Endothelial cell of umbilical vein (primary cell): Measurements from ENCODE around the gene COL20A1. TPM values are rescaled to one million over a fixed set of nuclear protein-coding genes. Genes with fewer than 3 reads are reported as not detected.

Experiments used
- BruUV-seq: library from RNA; stranded (reverse); fragments of 400-500 nt; replicated peaks from 2 replicates; lab custom pipeline; 2021; lab: Mats Ljungman, UMichigan
- CTCF ChIA-PET: fragments of 300-600, 350-600 bp; sonication (Branson Sonifier 250); formaldehyde crosslinking; loops from one replicate; lab custom pipeline; 2021; ENCODE audit warnings: antibody characterized with exemption, inconsistent platforms; lab: Charles Lee
- POLR2A ChIA-PET: fragments of 300-600, 350-600 bp; sonication (Branson Sonifier 250); formaldehyde crosslinking; loops from one replicate; lab custom pipeline; 2021; ENCODE audit warnings: antibody characterized with exemption, inconsistent platforms; lab: Charles Lee
- DNase-seq: peaks from one replicate; pipeline ENCODE4 v3.0.0-alpha.2; 2011; ENCODE audit warnings: low read depth, low spot score
- FAIRE-seq: peaks from 2 replicates; lab custom pipeline; 2011; peaks lifted over from hg19 to GRCh38; lab: Jason Lieb, UNC
- H2AFZ ChIP-seq: 2 replicates; pipeline ENCODE4 v1.6.0; 2012; ENCODE audit warnings: low read depth, low read length, control low read depth, inconsistent platforms
- H3K27ac ChIP-seq: 2 replicates; pipeline ENCODE4 v1.5.1; 2011; ENCODE audit warnings: low read depth, mild to moderate bottlenecking, control low read depth, low read length, moderate library complexity; ENCODE audit not compliant: insufficient read depth
- H3K27me3 ChIP-seq, 2 experiments: 2 replicates each; pipeline versions ENCODE4 v1.6.0 to v1.6.1; 2011; ENCODE audit warnings: low read length in 2 of 2, mixed read lengths in 1 of 2; ENCODE audit not compliant: control insufficient read depth in 2 of 2, insufficient read depth in 2 of 2
- H3K36me3 ChIP-seq, 2 experiments: 2 replicates in 1 of 2; 3 replicates in 1 of 2; pipeline ENCODE4 v1.5.1; 2011; ENCODE audit warnings: low read length in 2 of 2, mild to moderate bottlenecking in 1 of 2, moderate library complexity in 1 of 2; ENCODE audit not compliant: control insufficient read depth in 2 of 2, insufficient read depth in 2 of 2; ENCODE audit errors: extremely low read depth in 1 of 2
- H3K4me1 ChIP-seq: 3 replicates; pipeline ENCODE4 v1.5.1; 2011; ENCODE audit warnings: mild to moderate bottlenecking, low read length; ENCODE audit not compliant: control insufficient read depth, insufficient read depth; ENCODE audit errors: extremely low read depth
- H3K4me2 ChIP-seq: 2 replicates; pipeline ENCODE4 v1.6.1; 2011; ENCODE audit warnings: low read length, control low read depth, mixed read lengths; ENCODE audit not compliant: insufficient read depth
- H3K4me3 ChIP-seq, 3 experiments: fragments of 200-600 bp in 1 of 3; sonication (generic), shearing (Covaris generic) in 1 of 3; replicated peaks in 1 of 3; 2 replicates each; pipeline ENCODE4 v1.5.1; 2011 to 2016; ENCODE audit warnings: control low read depth in 3 of 3, low read length in 3 of 3, mild to moderate bottlenecking in 2 of 3, inconsistent platforms in 1 of 3, low read depth in 1 of 3, moderate library complexity in 1 of 3; ENCODE audit not compliant: insufficient read depth in 1 of 3
- H3K79me2 ChIP-seq: 2 replicates; pipeline ENCODE4 v1.6.0; 2012; ENCODE audit warnings: low read length, inconsistent platforms; ENCODE audit not compliant: control insufficient read depth, insufficient read depth
- H3K9ac ChIP-seq: replicated peaks from 2 replicates; pipeline ENCODE3; 2011; ENCODE audit warnings: low read length, control low read depth; ENCODE audit not compliant: insufficient read depth; ENCODE audit errors: extremely low read depth
- H3K9me1 ChIP-seq: replicated peaks from 3 replicates; pipeline ENCODE4 v1.6.0; 2011; ENCODE audit warnings: mild to moderate bottlenecking, low read length; ENCODE audit not compliant: control insufficient read depth, insufficient read depth; ENCODE audit errors: extremely low read depth
- H3K9me3 ChIP-seq: replicated peaks from 2 replicates; pipeline ENCODE4 v1.5.1; 2012; ENCODE audit warnings: low read length, inconsistent platforms; ENCODE audit not compliant: control insufficient read depth, insufficient read depth
- H4K20me1 ChIP-seq: replicated peaks from 2 replicates; pipeline ENCODE3; 2011; ENCODE audit warnings: mild to moderate bottlenecking, low read length; ENCODE audit not compliant: control insufficient read depth, insufficient read depth; ENCODE audit errors: extremely low read depth
- EZH2 ChIP-seq: IDR thresholded peaks from 2 replicates; pipeline ENCODE4 v1.6.1; 2012; ENCODE audit warnings: borderline replicate concordance, low read depth, mild to moderate bottlenecking, moderate library complexity, low read length, inconsistent platforms; ENCODE audit not compliant: severe bottlenecking
- FOS ChIP-seq: IDR thresholded peaks from 2 replicates; pipeline ENCODE4 v1.6.1; 2011; ENCODE audit warnings: mild to moderate bottlenecking, low read length, moderate library complexity, borderline replicate concordance; ENCODE audit not compliant: insufficient read depth
- GATA2 ChIP-seq: IDR thresholded peaks from 2 replicates; pipeline ENCODE4 v1.7.0; 2011; ENCODE audit warnings: low read depth, mild to moderate bottlenecking, moderate library complexity, mixed read lengths, low read length; ENCODE audit not compliant: insufficient read length, insufficient read depth
- JUN ChIP-seq: IDR thresholded peaks from 2 replicates; pipeline ENCODE4 v1.6.1; 2011; ENCODE audit warnings: borderline replicate concordance, low read depth; ENCODE audit not compliant: insufficient read length, insufficient read depth
- MYC ChIP-seq: IDR thresholded peaks from one replicate; pipeline ENCODE4 v1.6.1; 2011; ENCODE audit warnings: mild to moderate bottlenecking, low read depth, low read length
- POLR2A ChIP-seq: IDR thresholded peaks from 2 replicates; pipeline ENCODE4 v1.6.1; 2012; ENCODE audit warnings: low read depth, mild to moderate bottlenecking, control low read depth, low read length
- POLR2AphosphoS5 ChIP-seq: IDR thresholded peaks from 2 replicates; pipeline ENCODE4 v1.6.1; 2012; ENCODE audit warnings: low read depth, mild to moderate bottlenecking, control low read depth, low read length, moderate library complexity; ENCODE audit not compliant: insufficient read depth
- dilution Hi-C: fragments of 300-500 bp; cut with MboI; formaldehyde crosslinking; loops from one replicate; pipeline ENCODE4 v1.15.0; 2019; ENCODE audit warnings: low sequenced_read_pairs; ENCODE audit not compliant: extremely low pct_ligation_motif_present
- intact Hi-C: fragments of 100-400 bp; cut with micrococcal nuclease; formaldehyde crosslinking; loops from one replicate; pipeline ENCODE4 v1.10.0; 2022
- polyA plus RNA-seq, 4 experiments: library from polyadenylated mRNA; depleted of rRNA in 3 of 4; stranded (reverse) in 3 of 4; unstranded in 1 of 4; fragments of >200 nt; gene quantifications; 2 replicates each; pipeline versions ENCODE4 v1.2.1 to v1.2.3, GENCODE V29; 2011 to 2012; ENCODE audit warnings: missing spikeins in 1 of 4
- total RNA-seq: library from RNA; stranded (reverse); gene quantifications from 2 replicates; pipeline ENCODE4 v1.2.3, GENCODE V29; 2021
- TF ChIP-seq, protein P1 (sequence below): IDR thresholded peaks from 2 replicates; pipeline ENCODE4 v1.6.1; 2011; ENCODE audit not compliant: insufficient read depth, insufficient read length
- TF ChIP-seq, protein P2 (sequence below), 2 donors: IDR thresholded peaks; 1 replicate in 1 of 2; 2 replicates in 1 of 2; pipeline ENCODE4 v1.5.1; 2011; ENCODE audit warnings: low read length in 2 of 2, mild to moderate bottlenecking in 2 of 2, moderate library complexity in 2 of 2, control low read depth in 1 of 2, inconsistent platforms in 1 of 2, low read depth in 1 of 2; ENCODE audit not compliant: insufficient read depth in 1 of 2; ENCODE audit errors: extremely low read depth in 1 of 2

The COL20A1 gene
- total and polyA plus RNA-seq, 2 donors (not counting 3 experiments of a cell fraction or from before 2014, with no cell fraction given) = not detected

DNA sequence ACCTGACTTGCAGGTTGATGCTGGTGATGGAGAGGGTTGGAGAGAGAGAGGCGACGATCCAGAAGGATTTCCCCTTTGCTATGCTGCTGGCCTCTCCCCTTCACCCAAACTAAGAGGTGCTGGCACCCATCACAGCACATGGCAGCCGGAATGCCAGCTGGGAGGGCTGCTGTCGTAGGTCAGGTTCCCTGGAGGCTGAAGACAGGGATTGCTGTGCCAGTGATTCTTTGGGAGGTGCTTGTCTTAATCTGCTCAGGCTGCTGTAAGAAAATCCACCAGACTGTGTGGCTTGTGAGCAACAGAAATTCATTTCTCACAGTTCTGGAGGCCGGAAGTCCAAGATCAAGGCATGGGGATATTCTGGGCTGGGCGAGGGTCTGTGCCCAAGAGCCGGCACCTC lies 24.7 kb upstream of the COL20A1 start:
- Histone ChIP-seq H3K27me3 (peaks cover 0 to 1% of the 10 kb centered on the region in 2 experiments), H3K27ac (no peak overlapping the region), H3K9me1 (no peaks in the 10 kb centered on the region), H3K79me2 (peaks cover 6% of the 10 kb centered on the region), H4K20me1 (no peaks in the 10 kb centered on the region), H2AFZ (no peak overlapping the region), H3K9ac (no peak overlapping the region), H3K4me2 (no peak overlapping the region), H3K9me3 (no peaks in the 10 kb centered on the region), H3K4me3 (no peak overlapping the region), H3K4me1 (no peaks in the 10 kb centered on the region), H3K36me3 (no peaks in the 10 kb centered on the region)
- no TSS peak for BruUV-seq
- DNase-seq (no peak), FAIRE-seq (no peak)
- ChIA-PET CTCF (interaction anchor here (1.0 to 2.4 kb wide), 3 partner anchors 9 to 45 kb away, joined by 3 to 7 read pairs (median 3); no protein-coding TSS in a partner anchor), POLR2A (no interaction called here)
- TF ChIP-seq GATA2 = no peak
- TF ChIP-seq MYC = no peak
- no peak for TF ChIP-seq EZH2
- TF ChIP-seq, protein P1, sequence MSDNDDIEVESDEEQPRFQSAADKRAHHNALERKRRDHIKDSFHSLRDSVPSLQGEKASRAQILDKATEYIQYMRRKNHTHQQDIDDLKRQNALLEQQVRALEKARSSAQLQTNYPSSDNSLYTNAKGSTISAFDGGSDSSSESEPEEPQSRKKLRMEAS = no peak
- TF ChIP-seq, protein P2, sequence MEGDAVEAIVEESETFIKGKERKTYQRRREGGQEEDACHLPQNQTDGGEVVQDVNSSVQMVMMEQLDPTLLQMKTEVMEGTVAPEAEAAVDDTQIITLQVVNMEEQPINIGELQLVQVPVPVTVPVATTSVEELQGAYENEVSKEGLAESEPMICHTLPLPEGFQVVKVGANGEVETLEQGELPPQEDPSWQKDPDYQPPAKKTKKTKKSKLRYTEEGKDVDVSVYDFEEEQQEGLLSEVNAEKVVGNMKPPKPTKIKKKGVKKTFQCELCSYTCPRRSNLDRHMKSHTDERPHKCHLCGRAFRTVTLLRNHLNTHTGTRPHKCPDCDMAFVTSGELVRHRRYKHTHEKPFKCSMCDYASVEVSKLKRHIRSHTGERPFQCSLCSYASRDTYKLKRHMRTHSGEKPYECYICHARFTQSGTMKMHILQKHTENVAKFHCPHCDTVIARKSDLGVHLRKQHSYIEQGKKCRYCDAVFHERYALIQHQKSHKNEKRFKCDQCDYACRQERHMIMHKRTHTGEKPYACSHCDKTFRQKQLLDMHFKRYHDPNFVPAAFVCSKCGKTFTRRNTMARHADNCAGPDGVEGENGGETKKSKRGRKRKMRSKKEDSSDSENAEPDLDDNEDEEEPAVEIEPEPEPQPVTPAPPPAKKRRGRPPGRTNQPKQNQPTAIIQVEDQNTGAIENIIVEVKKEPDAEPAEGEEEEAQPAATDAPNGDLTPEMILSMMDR (IDR thresholded peaks at IDR 0.05; ENCODE audit: extremely low read depth in 1 of 2, insufficient read depth in 1 of 2, low read depth in 1 of 2, low read length in 2 of 2) = no peak
- TF ChIP-seq JUN = no peak
- no peak for TF ChIP-seq FOS
- no peak for TF ChIP-seq POLR2AphosphoS5
- no peak for TF ChIP-seq POLR2A
- intact Hi-C loops = no loop called here
- dilution Hi-C loops = no loop called here
